ENCODE measurements around the gene SCFD2. TPM values are rescaled to one million over a fixed set of nuclear protein-coding genes. Genes with fewer than 3 reads are reported as not detected.
"Not testable (repeated sequence)": the region's sequence is repeated elsewhere in the genome, so short reads cannot be mapped to it uniquely, and the experiment has no call there.

SCFD2 gene
- total RNA-seq, 1 donor from 2014 or later, result 22.8 TPM

DNA sequence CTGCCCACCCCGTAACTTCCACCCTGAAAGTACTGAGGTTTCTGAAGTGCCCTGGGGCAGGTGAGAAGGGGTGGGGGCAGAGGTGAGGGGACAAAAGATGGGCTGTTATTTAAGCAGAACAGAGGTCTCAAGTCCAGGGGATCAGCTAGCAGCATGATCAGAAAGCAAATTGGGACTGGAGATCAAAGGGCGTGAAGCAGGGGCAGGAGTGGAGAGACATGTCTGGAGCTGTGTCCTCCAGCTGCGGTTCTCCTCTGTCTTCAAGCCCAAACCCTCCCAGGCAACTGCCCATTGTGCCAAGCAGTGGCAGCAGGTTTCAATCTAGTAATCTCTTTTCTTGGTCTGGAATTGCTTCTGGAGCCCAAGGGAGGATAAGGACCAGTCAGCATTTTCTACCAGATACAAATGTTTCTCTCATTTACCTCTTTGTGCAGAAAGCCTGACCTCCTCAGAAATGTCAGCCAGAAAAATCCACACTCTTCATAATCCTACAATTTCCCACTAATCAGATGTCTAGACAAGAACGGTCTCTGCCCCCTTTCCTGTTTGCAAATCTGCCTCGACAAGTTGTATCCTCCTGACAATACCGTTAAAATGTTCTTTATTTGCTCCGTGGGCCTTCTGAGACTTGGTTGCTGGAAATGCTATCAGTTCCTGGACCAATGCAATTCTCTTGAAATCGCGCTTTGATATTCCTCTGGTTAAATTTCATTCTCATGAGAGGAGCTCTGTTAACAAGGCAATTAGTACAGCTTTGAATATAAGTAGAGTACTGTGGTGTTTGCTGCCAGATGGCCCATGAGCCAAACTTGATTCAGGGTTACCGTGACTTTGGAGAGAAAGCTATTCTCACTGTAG, 526.9 kb downstream of the SCFD2 start:
- H3K4me1 ChIP-seq, result no peaks in the 10 kb centered on the region
- intact Hi-C loops (cut with DNase I), result no loop called here
- no peak overlapping the region for H3K4me3 ChIP-seq
- no peak overlapping the region for H3K27ac ChIP-seq
- H3K27me3 ChIP-seq, result no peaks in the 10 kb centered on the region
- TF ChIP-seq, protein P1, sequence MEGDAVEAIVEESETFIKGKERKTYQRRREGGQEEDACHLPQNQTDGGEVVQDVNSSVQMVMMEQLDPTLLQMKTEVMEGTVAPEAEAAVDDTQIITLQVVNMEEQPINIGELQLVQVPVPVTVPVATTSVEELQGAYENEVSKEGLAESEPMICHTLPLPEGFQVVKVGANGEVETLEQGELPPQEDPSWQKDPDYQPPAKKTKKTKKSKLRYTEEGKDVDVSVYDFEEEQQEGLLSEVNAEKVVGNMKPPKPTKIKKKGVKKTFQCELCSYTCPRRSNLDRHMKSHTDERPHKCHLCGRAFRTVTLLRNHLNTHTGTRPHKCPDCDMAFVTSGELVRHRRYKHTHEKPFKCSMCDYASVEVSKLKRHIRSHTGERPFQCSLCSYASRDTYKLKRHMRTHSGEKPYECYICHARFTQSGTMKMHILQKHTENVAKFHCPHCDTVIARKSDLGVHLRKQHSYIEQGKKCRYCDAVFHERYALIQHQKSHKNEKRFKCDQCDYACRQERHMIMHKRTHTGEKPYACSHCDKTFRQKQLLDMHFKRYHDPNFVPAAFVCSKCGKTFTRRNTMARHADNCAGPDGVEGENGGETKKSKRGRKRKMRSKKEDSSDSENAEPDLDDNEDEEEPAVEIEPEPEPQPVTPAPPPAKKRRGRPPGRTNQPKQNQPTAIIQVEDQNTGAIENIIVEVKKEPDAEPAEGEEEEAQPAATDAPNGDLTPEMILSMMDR (IDR thresholded peaks at IDR 0.05), result no peak
- DNase-seq (ENCODE audit: low spot score in 2 of 2), result no peak
- H3K9me3 ChIP-seq, result no peaks in the 10 kb centered on the region
- no peaks in the 10 kb centered on the region for H3K36me3 ChIP-seq

DNA sequence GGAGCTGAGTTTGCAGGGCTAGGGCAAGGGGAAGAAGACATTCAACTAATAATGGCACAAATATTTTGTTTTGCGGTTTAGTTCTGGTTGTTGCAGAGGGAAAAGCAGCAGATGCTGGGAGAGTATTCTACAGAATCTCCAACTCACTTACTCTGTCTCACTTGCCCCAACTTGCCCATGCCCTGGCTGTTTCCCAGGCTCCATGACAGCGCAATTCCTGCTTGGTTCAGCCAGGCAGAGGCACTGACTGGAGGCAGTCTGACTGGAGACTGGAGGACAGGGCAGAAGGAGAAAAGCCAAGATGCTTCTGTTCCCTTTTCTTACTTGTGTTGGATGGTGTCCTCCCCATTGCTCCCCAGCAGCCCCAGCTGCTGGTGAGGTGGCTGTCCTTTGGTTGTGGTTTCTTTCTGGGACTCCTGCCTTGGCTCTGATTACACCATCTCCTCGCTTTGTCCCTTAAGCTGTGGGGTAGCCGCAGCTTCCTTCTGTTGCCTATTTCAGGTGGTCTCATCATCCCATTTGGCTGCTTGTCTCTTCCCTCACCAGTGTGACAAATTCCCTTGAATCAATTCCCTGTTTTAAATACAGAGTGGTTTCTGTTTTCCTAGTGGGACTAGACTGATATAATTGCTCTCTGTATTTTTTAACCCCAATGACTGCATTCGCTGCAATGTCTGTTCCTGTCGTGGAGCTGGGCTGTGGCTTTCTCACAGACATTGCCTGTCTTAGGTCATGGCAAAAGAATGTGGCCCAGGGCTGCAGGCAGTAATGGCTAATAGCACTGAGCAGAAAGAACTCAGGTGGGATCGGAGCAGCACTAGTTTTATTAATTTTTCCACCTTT, 527.9 kb downstream of the SCFD2 start:
- H3K27ac ChIP-seq, result no peak overlapping the region
- TF ChIP-seq, protein P1 (IDR thresholded peaks at IDR 0.05), result no peak
- H3K4me1 ChIP-seq, result no peaks in the 10 kb centered on the region
- DNase-seq (ENCODE audit: low spot score in 2 of 2), result no peak
- no peak overlapping the region for H3K4me3 ChIP-seq
- H3K9me3 ChIP-seq, result no peaks in the 10 kb centered on the region
- no peaks in the 10 kb centered on the region for H3K36me3 ChIP-seq
- H3K27me3 ChIP-seq, result no peaks in the 10 kb centered on the region
- intact Hi-C loops (cut with DNase I), result no loop called here

DNA sequence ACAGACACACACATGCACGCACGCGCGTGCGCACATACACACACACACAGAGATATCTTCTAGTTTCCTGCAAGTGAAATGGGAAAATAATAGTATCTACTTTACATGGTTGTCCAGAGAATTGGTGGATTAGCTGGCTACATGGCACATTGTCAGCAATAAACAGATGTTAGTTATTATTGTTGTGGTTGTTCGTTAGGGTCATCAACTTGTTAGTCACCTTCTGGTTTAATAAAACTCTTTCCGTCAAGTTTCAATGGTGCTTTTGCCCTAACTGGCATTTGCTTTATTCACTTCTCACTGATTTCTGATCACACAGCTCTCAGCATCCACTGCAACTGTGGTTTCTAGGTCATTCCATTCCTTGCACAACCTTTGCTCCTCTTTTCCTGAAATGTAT, 529.2 kb downstream of the SCFD2 start:
- TF ChIP-seq, protein P1 (IDR thresholded peaks at IDR 0.05), result no peak
- intact Hi-C loops (cut with DNase I), result no loop called here

DNA sequence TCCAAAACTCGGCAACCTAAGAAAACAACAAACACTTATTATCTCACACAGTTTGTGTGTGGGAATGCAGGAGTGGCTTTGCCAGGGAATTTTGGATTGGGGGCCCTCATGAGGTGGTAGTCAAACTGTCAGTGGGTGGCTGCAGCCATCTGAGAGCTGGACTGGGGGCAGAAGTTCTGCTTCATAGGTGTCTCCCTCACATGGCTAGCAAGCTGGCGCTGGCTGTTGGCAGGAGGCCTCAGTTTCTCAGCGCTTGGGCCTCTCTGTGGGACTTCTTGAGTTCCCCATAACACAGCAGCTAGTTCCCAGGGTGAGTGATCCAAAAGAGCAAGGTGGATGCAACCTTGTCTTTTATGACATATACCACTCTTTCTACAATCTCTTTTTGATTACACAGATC, 529.7 kb downstream of the SCFD2 start:
- Histone ChIP-seq H3K9me3 (no peaks in the 10 kb centered on the region), H3K27ac (no peak overlapping the region), H3K4me1 (no peaks in the 10 kb centered on the region), H3K36me3 (no peaks in the 10 kb centered on the region), H3K27me3 (no peaks in the 10 kb centered on the region), H3K4me3 (no peak overlapping the region)
- intact Hi-C loops (cut with DNase I), result no loop called here
- no peak for DNase-seq (ENCODE audit: low spot score in 2 of 2)
- TF ChIP-seq, protein P1 (IDR thresholded peaks at IDR 0.05), result no peak

More for the DNA sequence above, 529.2 kb downstream of the SCFD2 start:
- Histone ChIP-seq H3K36me3 (no peaks in the 10 kb centered on the region), H3K9me3 (no peaks in the 10 kb centered on the region), H3K27ac (no peak overlapping the region), H3K27me3 (no peaks in the 10 kb centered on the region), H3K4me3 (no peak overlapping the region), H3K4me1 (no peaks in the 10 kb centered on the region)
- DNase-seq (ENCODE audit: low spot score in 2 of 2), result no peak

DNA sequence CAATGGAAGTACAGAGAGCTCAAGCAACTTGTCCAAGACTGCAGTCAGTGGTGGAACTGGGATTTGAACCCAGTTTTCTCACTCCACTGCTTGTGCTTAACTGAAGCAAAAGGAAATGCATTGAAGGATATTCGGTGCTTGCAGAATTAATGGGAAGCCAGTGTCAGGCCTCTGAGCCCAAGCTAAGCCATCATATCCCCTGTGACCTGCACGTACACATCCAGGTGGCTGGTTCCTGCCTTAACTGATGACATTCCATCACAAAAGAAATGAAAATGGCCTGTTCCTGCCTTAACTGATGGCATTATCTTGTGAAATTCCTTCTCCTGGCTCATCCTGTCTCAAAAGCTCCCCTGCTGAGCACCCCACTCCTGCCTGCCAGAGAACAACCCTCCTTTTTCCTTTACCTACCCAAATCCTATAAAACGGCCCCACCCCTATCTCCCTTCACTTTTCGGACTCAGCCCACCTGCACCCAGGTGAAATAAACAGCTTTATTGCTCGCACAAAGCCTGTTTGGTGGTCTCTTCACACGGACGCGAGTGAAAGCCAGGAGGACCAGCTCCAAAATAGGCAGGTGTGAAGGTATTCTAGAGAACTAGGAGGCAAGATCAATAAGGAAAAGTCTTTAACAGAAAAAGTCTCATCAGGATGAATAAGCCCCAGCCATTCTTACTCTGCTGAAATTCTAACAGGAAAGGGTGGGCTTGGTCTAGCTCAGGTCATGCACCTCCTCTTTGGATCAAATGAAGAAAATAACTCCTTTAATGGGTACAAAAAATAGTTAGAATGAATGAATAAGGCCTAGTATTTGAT, 531.0 kb downstream of the SCFD2 start:
- H3K9me3 ChIP-seq; H3K27me3 ChIP-seq; H3K4me3 ChIP-seq; H3K27ac ChIP-seq; H3K4me1 ChIP-seq; H3K36me3 ChIP-seq; intact Hi-C loops (cut with DNase I); DNase-seq (ENCODE audit: low spot score in 2 of 2): not testable (repeated sequence)
